GM21529 (cell line): ENCODE data around the gene PXDN.

Experiments used
- ATAC-seq: cut with Tn5 transposase; IDR thresholded peaks from one replicate; pipeline ENCODE4 v1.9.1; 2021; ENCODE audit not compliant: unreplicated experiment

PXDN gene

GRCh38 chr2:1590596-1591460 is 153.5 kb downstream of the PXDN start:
- no peak for ATAC-seq

GRCh38 chr2:1588978-1589621 is 155.2 kb downstream of the PXDN start:
- no peak for ATAC-seq

- no peak for ATAC-seq
These were observed 156.0 kb downstream of the PXDN start for GRCh38 chr2:1588051-1588977.

- ATAC-seq, result no peak
These were observed 157.1 kb downstream of the PXDN start for GRCh38 chr2:1586923-1587840.

GRCh38 chr2:1586251-1586922 is 157.9 kb downstream of the PXDN start:
- no peak for ATAC-seq

GRCh38 chr2:1585635-1586034 is 158.7 kb downstream of the PXDN start:
- no peak for ATAC-seq

- ATAC-seq, result no peak
These were observed 159.4 kb downstream of the PXDN start for GRCh38 chr2:1584691-1585485.

- no peak for ATAC-seq
These were observed 160.2 kb downstream of the PXDN start for GRCh38 chr2:1584051-1584531.

GRCh38 chr2:1582891-1583341 is 161.4 kb downstream of the PXDN start:
- no peak for ATAC-seq

- ATAC-seq, result no peak
These were observed 162.2 kb downstream of the PXDN start for GRCh38 chr2:1581965-1582625.
